Motor neuron (in vitro differentiated cells): ENCODE data around the gene KIF4B. TPM values are rescaled to one million over a fixed set of nuclear protein-coding genes. Genes with fewer than 3 reads are reported as not detected.

Source experiments
- ATAC-seq, 8 experiments: fragments of 200-7000 bp; cut with Tn5 transposase; replicated peaks in 6 of 8; 2 replicates each; pipeline ENCODE4 v1.8.0; 2021; ENCODE audit warnings: mild to moderate bottlenecking in 8 of 8, moderate library complexity in 8 of 8
- H3K27ac ChIP-seq, 2 donors: fragments of 250-450 bp; sonication (Bioruptor Pico); 2 replicates each; pipeline ENCODE4 v1.9.0; 2021; ENCODE audit warnings: antibody characterized with exemption in 2 of 2, mild to moderate bottlenecking in 2 of 2, moderate library complexity in 1 of 2
- H3K4me1 ChIP-seq, 2 donors: fragments of 250-450 bp; sonication (Bioruptor Pico); replicated peaks in 1 of 2; 2 replicates each; pipeline ENCODE4 v1.6.1; 2021; ENCODE audit warnings: antibody characterized with exemption in 2 of 2, mild to moderate bottlenecking in 2 of 2, moderate library complexity in 1 of 2
- H3K4me3 ChIP-seq, 5 donors: fragments of 250-450 bp; sonication (Bioruptor Pico); 2 replicates each; pipeline ENCODE4 v1.9.0; 2021; ENCODE audit warnings: antibody characterized with exemption in 5 of 5, mild to moderate bottlenecking in 5 of 5, moderate library complexity in 4 of 5
- WGBS, 10 experiments: fragments of 450-650 bp; shearing (Covaris generic); methylation state at CpG; one replicate each; pipeline ENCODE4 v1.0.0; 2022; 5-methylcytosine and 5-hydroxymethylcytosine counted together
- in situ Hi-C, 9 experiments: fragments of 400-800 bp; cut with MboI; loops; one replicate each; pipeline ENCODE4 v1.15.0; 2021; ENCODE audit warnings: low sequenced_read_pairs in 9 of 9, low pct_unique_long_range_greater_than_20kb in 2 of 9; ENCODE audit not compliant: unreplicated experiment in 9 of 9
- total RNA-seq, 8 experiments: library from RNA; unstranded; fragments of 300-600 nt; gene quantifications; 2 replicates each; pipeline versions ENCODE4 v1.2.3 to v1.2.4, GENCODE V29; 2022

The KIF4B gene
- total RNA-seq, 8 experiments from 2014 or later: 0.15 to 1.1 (median 0.29) TPM; not detected in 1

DNA sequence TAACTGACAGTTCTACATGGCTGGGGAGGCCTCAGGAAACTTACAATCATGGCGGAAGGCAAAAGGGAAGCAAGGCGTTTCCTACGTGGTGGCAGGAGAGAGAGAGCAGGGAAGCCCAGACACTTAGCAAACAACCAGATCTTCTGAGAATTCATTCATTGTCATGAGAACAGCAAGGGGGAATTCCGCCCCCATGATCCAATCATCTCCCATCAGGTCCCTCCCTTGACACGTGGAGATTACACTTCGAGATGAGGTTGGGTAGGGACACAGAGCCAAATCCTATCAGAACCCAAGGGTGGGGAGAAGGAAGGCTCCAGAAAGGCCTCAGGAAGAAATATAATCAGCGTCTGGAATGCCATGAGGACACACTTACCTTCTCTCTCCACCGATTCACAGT, 34.3 kb downstream of the KIF4B start:
- Histone ChIP-seq H3K27ac (no peak overlapping the region), H3K4me3 (no peak overlapping the region), H3K4me1 (no peaks in the 10 kb centered on the region)
- ATAC-seq: no peak
- WGBS, 10 experiments: 0 to 100% (median 75%) methylated on average over 1 to 8 of the region's 8 CpGs; no CpG with 5 or more reads in 1 of the 10 experiments
- in situ Hi-C loops: no loop called here

DNA sequence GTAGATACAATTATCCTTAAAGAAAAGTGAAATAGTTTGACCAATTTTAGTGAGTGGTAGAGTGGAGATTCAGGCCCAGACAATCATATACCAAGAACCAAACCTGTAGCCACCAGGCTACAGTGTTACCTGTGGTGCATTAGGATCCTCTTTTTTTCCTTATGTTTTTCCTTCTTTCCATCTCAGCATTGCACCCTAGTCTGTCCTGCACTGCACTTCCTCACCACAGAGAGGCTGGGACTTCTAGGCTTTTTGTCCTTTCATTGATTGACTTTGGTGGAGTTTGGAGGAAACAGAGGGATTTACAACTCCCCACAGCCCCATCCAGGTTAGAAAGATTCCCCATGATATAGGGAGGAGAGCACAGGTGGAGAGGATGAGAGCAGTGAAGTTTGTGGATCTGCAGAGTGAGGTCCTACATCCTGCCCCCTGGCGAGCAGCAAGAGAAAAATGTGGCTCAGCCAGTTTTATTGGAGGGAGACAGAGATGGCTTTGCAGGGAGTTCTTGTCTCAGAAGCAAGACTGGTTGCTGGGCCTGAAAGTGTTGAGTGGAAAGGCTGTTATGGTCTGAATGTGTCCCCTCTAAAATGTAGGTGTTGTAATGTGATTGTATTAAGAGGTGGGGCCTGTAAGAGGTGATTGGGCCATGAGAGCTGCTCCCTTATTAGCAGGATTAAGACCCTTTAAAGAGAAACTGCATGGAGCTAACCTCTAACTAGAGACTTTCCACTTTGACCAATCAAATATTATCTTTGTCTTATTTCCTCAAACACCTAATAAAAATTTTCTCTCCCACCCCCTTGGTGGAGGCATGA, 36.2 kb downstream of the KIF4B start:
- no peaks in the 10 kb centered on the region for H3K4me1 ChIP-seq
- no peak overlapping the region for H3K4me3 ChIP-seq
- in situ Hi-C loops: no loop called here
- no peak overlapping the region for H3K27ac ChIP-seq
- peak in 3 of 8 experiments; percentile 14 to 51 (median 22) for ATAC-seq
- whole genome bisulfite sequencing, 10 experiments: 0 to 100% (median 0%) methylated on average over 1 of the region's 1 CpG; no CpG with 5 or more reads in 5 of the 10 experiments

DNA sequence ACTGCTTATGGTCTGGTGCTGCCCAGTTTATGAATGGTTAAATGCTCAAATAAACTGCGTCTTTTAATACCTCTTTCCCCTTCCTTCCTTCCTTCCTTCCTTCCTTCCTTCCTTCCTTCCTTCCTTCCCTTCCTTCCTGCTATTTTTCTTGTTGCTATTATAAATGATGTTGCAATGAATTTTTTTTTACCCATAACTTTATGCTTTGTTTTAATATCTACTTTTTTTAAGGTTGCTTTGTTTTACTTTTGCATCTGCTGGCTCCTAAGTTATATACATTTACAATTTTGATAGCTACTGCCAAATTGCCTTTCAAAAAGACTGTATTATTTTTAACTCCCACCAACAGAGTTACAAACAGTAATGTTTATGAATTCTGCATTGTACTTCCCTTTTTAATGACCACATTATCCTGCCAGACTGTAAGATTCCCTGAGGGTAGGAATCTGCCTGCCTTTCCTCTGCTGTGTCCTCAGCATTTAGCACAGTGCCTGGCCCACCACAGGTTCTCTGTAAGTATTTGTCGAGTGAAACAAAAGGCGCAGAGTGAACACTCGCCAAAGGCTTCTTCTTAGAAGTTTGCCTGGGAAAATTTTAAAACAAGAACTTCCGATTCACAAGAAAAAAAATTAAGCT, 36.9 kb downstream of the KIF4B start:
- Histone ChIP-seq H3K27ac (no peak overlapping the region), H3K4me1 (no peaks in the 10 kb centered on the region), H3K4me3 (no peak overlapping the region)
- in situ Hi-C loops: no loop called here
- ATAC-seq: peak in 2 of 8 experiments; percentile 36 to 88
- WGBS, 10 experiments: 24 to 100% (median 59%) methylated on average over 1 to 5 of the region's 5 CpGs; no CpG with 5 or more reads in 3 of the 10 experiments

DNA sequence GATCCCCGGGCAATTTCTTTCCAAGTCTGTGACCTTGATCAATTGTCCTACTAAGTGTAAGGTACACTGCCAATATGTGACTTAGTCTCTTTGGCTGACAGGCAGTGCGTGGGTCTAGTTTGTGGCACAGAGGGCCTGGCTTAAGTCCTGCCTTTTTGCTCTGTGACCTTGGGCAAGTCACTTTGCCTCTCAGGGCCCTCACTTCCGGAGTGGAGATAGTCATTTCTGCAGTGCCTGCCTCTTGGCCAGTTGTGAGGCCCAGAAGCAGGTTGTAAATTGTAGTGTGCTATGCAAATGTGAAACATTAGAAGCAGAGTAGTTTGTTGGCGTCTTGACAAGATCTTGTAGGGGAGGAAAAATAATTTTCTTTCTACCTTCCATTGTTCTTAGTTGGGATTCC, 39.0 kb downstream of the KIF4B start:
- Histone ChIP-seq H3K4me1 (no peaks in the 10 kb centered on the region), H3K4me3 (no peak overlapping the region), H3K27ac (no peak overlapping the region)
- 12 to 89% (median 70%) methylated on average over 1 to 4 of the region's 4 CpGs; no CpG with 5 or more reads in 3 of the 10 experiments for WGBS, 10 experiments
- in situ Hi-C loops: no loop called here
- ATAC-seq: peak in 3 of 8 experiments; percentile 67 to 88 (median 86)

DNA sequence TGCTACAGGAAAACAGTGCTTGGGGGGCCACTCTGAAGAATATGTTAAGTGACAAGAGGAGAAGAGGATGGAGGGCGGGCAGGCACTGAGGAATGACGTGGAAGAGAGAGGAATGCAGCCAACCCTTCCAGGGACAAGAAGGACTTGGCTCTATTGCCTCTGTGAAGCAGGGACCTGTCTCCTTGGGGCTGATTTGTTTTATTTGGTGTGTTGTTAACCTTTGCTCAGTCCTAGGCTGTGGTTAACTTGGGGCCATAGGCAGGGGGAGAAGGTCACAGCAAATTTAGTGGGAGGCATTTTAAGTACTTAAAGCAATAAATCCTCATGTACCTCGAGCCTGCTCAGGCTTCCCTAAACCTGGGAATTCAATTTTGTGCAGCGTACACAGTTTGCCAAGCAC, 39.9 kb downstream of the KIF4B start:
- no peak overlapping the region for H3K27ac ChIP-seq
- 0 to 75% (median 31%) methylated on average over 1 to 4 of the region's 4 CpGs for WGBS, 10 experiments
- no peak overlapping the region for H3K4me3 ChIP-seq
- ATAC-seq: peak in 4 of 8 experiments; percentile 28 to 55 (median 45)
- in situ Hi-C loops: no loop called here
- no peaks in the 10 kb centered on the region for H3K4me1 ChIP-seq

DNA sequence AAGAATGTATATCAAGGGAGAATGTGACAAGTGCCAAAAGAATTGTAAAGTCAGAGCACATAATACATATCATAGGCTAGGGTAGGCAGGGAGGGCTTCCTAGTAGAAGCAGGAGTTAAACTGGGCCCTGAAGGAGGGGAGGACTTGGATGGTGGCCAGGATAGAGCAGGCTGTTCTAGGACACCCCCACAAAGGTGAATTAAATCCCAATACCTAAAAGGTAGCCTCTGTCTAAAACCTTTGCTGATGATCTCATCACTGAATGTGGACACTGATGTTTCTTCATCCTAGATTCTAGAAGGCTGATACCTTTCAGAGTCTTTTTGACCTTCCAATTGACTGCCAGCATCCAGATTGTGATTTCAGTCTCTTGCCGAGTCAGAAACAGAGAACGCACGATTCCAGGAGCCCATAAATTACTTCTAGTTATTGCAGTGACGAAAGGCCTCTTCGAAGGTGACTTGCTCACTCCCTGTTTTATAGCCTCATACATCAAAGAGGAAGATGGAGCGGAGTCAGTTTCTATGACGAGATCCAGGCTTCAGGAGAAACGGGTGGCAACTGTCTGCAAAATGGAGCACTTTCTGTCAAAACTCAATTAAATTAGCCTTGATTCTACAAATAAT, 43.2 kb downstream of the KIF4B start:
- in situ Hi-C loops: no loop called here
- Histone ChIP-seq H3K4me1 (no peaks in the 10 kb centered on the region), H3K4me3 (no peak overlapping the region), H3K27ac (no peak overlapping the region)
- peak in 5 of 8 experiments; percentile 67 to 92 (median 78) for ATAC-seq
- 25 to 56% (median 36%) methylated on average over 3 to 7 of the region's 8 CpGs; no CpG with 5 or more reads in 3 of the 10 experiments for WGBS, 10 experiments

DNA sequence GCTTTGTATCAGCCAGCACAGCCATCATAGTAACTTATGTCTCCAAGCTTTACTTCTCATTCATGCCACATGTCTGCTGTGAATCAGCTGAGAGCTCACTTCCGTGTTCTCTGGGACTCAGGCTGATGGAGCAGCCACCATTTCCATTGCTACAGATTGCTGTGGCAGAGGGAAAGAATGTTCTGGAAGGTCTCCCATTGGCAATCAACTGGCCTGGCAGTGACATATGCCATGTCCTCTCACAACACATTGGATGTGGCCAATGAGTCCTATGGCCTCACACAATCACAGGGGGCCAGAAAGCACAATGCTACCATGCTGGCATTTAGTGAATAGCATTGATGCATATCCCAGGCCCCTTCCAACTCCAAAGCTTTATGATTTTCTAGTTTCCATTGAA, 44.1 kb downstream of the KIF4B start:
- Histone ChIP-seq H3K4me3 (no peak overlapping the region), H3K27ac (no peak overlapping the region), H3K4me1 (no peaks in the 10 kb centered on the region)
- ATAC-seq: no peak
- WGBS, 10 experiments: 0 to 100% (median 54%) methylated on average over 1 of the region's 1 CpG; no CpG with 5 or more reads in 6 of the 10 experiments
- in situ Hi-C loops: no loop called here

DNA sequence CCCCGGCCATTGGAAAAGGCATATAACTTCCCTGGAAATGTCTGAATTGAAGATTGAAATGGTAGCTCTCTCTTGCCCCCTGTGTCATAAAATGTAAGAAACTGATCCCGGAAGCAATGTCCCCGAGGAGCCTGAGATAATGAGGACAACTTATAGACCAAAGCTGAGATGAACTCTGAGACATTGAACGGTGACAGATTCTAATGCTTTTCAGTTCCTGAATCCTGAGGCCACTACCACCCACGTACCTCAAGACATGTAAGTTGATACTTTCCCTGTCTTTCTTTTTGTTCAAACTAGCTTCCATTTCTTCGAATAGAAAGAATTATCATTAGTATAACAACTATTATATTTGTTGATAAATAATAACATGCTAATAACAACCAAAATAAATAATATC, 51.0 kb downstream of the KIF4B start:
- H3K27ac ChIP-seq: no peak overlapping the region
- no peaks in the 10 kb centered on the region for H3K4me1 ChIP-seq
- H3K4me3 ChIP-seq: no peak overlapping the region
- no peak for ATAC-seq
- 9 to 100% (median 60%) methylated on average over 1 to 6 of the region's 6 CpGs; no CpG with 5 or more reads in 3 of the 10 experiments for WGBS, 10 experiments
- in situ Hi-C loops: no loop called here

DNA sequence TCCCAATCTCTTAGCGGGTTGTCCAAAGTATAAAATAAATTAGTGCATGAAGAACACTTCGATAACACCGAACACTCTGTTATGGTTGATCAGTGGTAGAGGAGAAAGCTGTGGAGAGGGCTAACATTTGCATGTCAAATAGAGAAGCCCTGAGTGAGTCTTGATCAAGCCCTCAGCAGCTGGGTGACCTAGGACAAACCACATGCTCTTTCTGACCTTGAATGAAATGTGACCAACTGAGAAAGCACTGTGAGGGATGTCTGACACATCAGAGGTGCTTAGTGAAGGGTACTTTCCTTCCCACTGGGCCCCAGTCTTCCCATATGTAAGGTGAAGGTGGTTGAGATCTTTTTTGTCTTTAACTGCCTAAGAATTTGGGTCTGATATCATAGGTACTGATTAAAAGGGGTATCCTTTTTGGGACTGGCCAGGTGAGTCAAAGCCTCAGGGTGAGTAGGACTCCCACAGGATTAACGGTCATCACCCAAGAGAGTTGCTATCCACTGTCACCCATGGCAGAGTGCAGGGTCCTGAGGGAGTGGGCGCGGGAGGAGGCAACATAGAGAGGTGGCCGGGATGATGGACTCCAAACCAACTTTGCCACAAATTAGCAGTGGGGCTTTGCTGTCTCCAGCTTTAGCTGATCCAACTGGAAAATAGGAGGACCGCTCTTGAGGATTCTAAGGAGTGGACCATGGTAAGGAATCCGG, 53.5 kb downstream of the KIF4B start:
- Histone ChIP-seq H3K4me1 (no peaks in the 10 kb centered on the region), H3K4me3 (no peak overlapping the region), H3K27ac (no peak overlapping the region)
- no peak for ATAC-seq
- WGBS, 10 experiments: 8 to 94% (median 80%) methylated on average over 1 to 5 of the region's 9 CpGs; no CpG with 5 or more reads in 1 of the 10 experiments
- in situ Hi-C loops: no loop called here

Other genes with a start within 250 kb of the KIF4B start
- 10 to 100 TPM in 3 of 8 experiments, 1 to 10 TPM in 5; 2.8 to 38.2 (median 5.1) TPM for gene FAXDC2, start 163.2 kb upstream of the KIF4B start, total RNA-seq
- 10 to 100 TPM; 39.3 to 60.2 (median 43.0) TPM for gene CNOT8, start 155.1 kb upstream of the KIF4B start, total RNA-seq
- 10 to 100 TPM; 11.2 to 40.8 (median 16.5) TPM for gene GEMIN5, start 75.5 kb upstream of the KIF4B start, total RNA-seq
- gene MRPL22, start 72.7 kb upstream of the KIF4B start, total RNA-seq: 10 to 100 TPM; 31.6 to 65.5 (median 45.4) TPM